Omental fat pad (tissue), 4 donors: ENCODE data around the gene ATRN. TPM values are rescaled to one million over a fixed set of nuclear protein-coding genes. Genes with fewer than 3 reads are reported as not detected.
"Not testable (repeated sequence)": the region's sequence is repeated elsewhere in the genome, so short reads cannot be mapped to it uniquely, and the experiment has no call there.

ENCODE experiments used
- ATAC-seq: fragments of 150-250 bp; one replicate; pipeline ENCODE4 v1.9.1; 2016; ENCODE audit warnings: mild to moderate bottlenecking, moderate library complexity; ENCODE audit not compliant: low FRiP score
- DNase-seq: peaks from one replicate; pipeline ENCODE4 v3.0.0-alpha.2; 2019; ENCODE audit warnings: low spot score
- CTCF ChIP-seq, 3 donors: fragments of 450-650 bp; IDR thresholded peaks; one replicate each; pipeline ENCODE4 v1.5.1; 2016 to 2017; ENCODE audit warnings: antibody characterized with exemption in 3 of 3, mild to moderate bottlenecking in 3 of 3, moderate library complexity in 2 of 3
- total RNA-seq, 4 donors: library from RNA; depleted of rRNA; stranded (reverse); fragments of >200 nt; gene quantifications; one replicate each; pipeline ENCODE4 v1.1.0, GENCODE V29; 2016

ATRN gene
- total RNA-seq, 4 donors from 2014 or later: 20.2 to 32.9 (median 26.3) TPM

DNA sequence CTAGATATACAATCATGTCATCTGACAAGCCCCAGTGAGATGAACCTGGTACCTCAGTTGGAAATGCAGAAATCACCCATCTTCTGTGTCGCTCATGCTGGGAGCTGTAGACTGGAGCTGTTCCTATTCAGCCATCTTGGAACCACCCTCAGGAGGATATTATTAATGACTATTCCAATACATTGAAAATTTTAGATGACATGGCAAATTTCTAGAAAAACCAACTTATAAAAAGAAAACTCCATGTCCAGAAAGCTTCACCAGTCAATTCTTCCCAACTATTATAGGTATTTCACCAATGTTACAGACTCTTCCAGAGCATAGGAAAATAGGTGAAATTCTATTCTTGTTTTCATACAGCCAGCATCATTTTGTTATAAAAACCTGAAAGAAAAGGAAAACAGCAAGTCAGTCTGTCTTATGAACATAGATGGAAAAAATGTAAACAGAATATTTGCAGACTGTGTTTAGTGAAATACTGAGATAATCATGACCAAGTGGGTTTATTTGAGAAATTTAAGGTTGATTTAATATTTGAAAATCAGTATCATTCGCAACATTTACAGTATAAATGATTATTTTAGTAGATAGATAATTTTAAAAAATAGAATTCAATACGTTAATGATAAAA, 43.3 kb downstream of the ATRN start:
- TF ChIP-seq CTCF (IDR thresholded peaks at IDR 0.05): no peak
- DNase-seq: no peak
- ATAC-seq: no peak

- TF ChIP-seq CTCF (IDR thresholded peaks at IDR 0.05): no peak
- ATAC-seq (no peak), DNase-seq (no peak)
Observed at GRCh38 chr20:3515379-3516170, 44.8 kb downstream of the ATRN start.

DNA sequence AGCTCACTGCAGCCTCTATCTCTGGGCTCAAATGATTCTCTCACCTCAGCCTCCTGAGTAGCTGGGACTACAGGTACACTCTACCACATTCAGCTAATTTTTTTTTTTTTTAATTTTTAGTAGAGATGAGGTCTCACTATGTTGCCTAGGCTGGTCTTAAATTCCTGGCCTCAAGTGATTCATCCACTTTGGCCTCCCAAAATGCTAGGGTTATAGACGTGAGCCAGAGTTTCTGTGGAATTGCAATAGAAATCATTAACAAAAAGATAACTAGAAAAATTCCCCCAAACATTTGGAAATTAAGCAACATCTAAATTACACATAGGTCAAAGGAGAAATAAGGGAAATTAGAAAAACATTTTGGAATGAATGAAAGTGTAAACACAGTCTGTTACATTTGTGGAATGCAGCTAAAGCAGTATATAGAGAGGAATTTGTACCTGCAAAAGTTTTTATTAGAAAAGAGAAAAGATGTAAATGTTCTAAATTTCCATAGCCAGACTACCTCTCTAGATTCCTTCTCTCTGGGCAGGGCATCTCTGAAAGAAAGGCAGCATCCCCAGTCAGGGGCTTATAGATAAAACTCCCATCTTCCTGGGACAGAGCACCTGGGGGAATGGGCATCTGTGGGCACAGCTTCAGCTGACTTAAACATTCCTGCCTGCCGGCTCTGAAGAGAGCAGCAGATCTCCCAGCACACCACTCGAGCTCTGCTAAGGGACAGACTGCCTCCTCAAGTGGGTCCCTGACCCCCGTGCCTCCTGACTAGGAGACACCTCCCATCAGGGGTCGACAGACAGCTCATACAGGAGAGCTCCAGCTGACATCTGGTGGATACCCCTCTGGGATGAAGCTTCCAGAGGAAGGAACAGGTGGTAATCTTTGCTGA, 51.3 kb downstream of the ATRN start:
- ATAC-seq (no peak), DNase-seq (no peak)
- TF ChIP-seq CTCF (IDR thresholded peaks at IDR 0.05): no peak

DNA sequence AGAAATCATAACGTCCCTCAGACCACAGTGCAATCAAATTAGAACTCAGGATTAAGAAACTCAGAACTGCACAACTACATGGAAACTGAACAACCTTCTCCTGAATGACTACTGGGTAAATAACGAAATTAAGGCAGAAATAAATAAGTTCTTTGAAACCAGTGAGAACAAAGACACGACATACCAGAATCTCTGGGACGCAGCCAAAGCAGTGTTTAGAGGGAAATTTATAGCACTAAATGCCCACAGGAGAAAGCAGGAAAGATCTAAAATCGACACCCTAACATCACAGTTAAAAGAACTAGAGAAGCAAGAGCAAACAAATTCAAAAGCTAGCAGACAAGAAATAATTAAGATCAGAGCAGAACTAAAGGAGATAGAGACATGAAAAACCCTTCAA, 53.9 kb downstream of the ATRN start:
- not testable (repeated sequence) for ATAC-seq, DNase-seq

GRCh38 chr20:3532089-3532615, 61.3 kb downstream of the ATRN start:
- no peak for TF ChIP-seq CTCF (IDR thresholded peaks at IDR 0.05)
- no peak for ATAC-seq
- no peak for DNase-seq

GRCh38 chr20:3537733-3538132, 66.9 kb downstream of the ATRN start:
- not testable (repeated sequence) for ATAC-seq, DNase-seq

DNA sequence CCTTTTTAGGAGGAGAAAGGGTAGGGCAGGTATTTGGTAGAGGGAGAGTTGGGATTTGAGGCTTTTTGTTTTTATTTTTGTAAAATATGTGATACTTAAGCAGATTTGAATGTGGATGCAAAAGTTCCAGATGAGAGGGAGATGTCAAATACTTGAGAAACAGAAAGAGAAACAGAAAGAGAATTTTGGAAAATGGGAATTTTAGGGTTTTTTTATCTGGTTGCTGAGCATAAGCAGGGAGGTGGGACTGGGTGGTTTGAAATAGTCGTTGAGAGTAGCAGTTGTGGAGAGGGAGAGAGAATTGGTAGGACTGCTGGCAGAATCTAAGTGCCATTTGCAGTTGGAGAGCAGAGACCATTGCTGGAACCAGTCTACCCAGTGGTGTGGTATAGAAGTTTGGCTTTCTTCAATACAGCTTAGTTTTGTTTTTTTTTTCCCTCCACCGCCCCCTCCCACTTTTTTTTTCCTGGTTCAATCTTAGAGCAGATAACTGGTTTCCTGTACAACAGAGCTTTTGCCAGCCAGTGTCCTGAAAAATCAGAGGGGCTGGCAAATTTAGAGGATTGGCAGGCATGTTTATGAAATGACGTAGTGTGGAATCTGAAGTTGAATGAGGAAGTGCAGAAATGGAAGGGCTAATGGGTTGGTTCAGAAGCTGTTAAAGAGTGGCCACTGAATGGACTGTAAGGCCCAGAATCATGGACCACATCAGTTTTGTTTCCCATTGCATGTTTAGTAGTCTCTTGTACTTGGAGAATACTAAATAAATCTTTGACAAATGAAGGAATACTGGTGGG, 68.7 kb downstream of the ATRN start:
- DNase-seq (no peak), ATAC-seq (no peak)
- no peak for TF ChIP-seq CTCF (IDR thresholded peaks at IDR 0.05)
